NB4 (cell line): ENCODE results near the gene EPGN.

Experiments
- CTCF ChIP-seq: IDR thresholded peaks from one replicate; pipeline ENCODE4 v1.5.1; 2012; ENCODE audit warnings: low read depth, low read length
- MAX ChIP-seq: IDR thresholded peaks from 2 replicates; pipeline ENCODE4 v1.6.1; 2011; ENCODE audit warnings: low read depth, low read length
- MYC ChIP-seq: IDR thresholded peaks from 2 replicates; pipeline ENCODE4 v1.6.1; 2011; ENCODE audit warnings: low read depth, low read length
- POLR2A ChIP-seq: IDR thresholded peaks from 2 replicates; pipeline ENCODE4 v1.6.1; 2011; ENCODE audit warnings: mild to moderate bottlenecking; ENCODE audit not compliant: insufficient read length; ENCODE audit errors: extremely low read depth

DNA sequence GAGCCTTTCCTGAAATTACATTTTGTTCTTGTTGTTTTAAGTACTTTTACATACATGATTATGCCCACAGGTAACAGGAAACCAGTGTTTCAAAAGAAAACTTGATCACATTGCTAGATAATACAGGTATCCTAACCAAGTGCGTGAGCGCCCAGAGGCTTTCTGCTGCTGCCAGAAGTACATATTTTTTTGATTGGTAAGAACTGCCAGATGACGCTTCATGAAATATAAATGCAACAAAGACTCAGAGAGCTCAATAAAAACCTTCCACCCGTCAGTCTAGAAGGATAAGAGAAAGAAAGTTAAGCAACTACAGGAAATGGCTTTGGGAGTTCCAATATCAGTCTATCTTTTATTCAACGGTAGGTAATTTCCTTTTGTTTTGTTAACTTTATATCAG, at the start of gene EPGN:
- no peak for TF ChIP-seq MAX
- no peak for TF ChIP-seq POLR2A
- TF ChIP-seq CTCF: no peak
- TF ChIP-seq MYC: no peak
